Measurements from ENCODE around the gene OR51A7.
"Not testable (repeated sequence)": the region's sequence is repeated elsewhere in the genome, so short reads cannot be mapped to it uniquely, and the experiment has no call there.

OR51A7 gene

GRCh38 chr11:4903484-4903883 lies at the start of gene OR51A7:
Gene OR51A7 (plus strand): TSS chr11:4903783. CDS start chr11:4907370, 3,587 bp downstream.
- no peak for DNase-seq

- not testable (repeated sequence) for DNase-seq
Observed at GRCh38 chr11:4854286-4854685, 49.3 kb upstream of the OR51A7 start.

GRCh38 chr11:4862447-4863236 lies 40.9 kb upstream of the OR51A7 start:
- DNase-seq: no peak

- DNase-seq: no peak
Observed at GRCh38 chr11:4863876-4864275, 39.7 kb upstream of the OR51A7 start.

- DNase-seq: no peak
Observed at GRCh38 chr11:4865855-4866254, 37.7 kb upstream of the OR51A7 start.

- no peak for DNase-seq
Observed at GRCh38 chr11:4881188-4881587, 22.4 kb upstream of the OR51A7 start.

- no peak for DNase-seq
Observed at GRCh38 chr11:4881860-4882500, 21.6 kb upstream of the OR51A7 start, which contains the start of gene OR51T1. Gene OR51T1 (plus strand): TSS chr11:4881900. CDS start chr11:4881900, 0 bp downstream.

GRCh38 chr11:4882543-4882942 lies 21.0 kb upstream of the OR51A7 start:
- DNase-seq: no peak

GRCh38 chr11:4884361-4884760 lies 19.2 kb upstream of the OR51A7 start:
- no peak for DNase-seq

- no peak for DNase-seq
Observed at GRCh38 chr11:4886186-4886585, 17.4 kb upstream of the OR51A7 start.

- no peak for DNase-seq
Observed at GRCh38 chr11:4887591-4887990, 16.0 kb upstream of the OR51A7 start.

- DNase-seq: no peak
Observed at GRCh38 chr11:4890279-4890678, 13.3 kb upstream of the OR51A7 start.

GRCh38 chr11:4891996-4892640 lies 11.5 kb upstream of the OR51A7 start:
- no peak for DNase-seq

- DNase-seq: no peak
Observed at GRCh38 chr11:4916581-4916980, 13.0 kb downstream of the OR51A7 start.

GRCh38 chr11:4919250-4919649 lies 15.7 kb downstream of the OR51A7 start, which contains the start of gene OR51G2:
Gene OR51G2 (minus strand): TSS chr11:4919350. CDS start chr11:4915663, 3,687 bp downstream.
- no peak for DNase-seq

- DNase-seq: no peak
Observed at GRCh38 chr11:4921796-4922195, 18.2 kb downstream of the OR51A7 start.

GRCh38 chr11:4922304-4922703 lies 18.7 kb downstream of the OR51A7 start:
- no peak for DNase-seq

- no peak for DNase-seq
Observed at GRCh38 chr11:4924239-4924638, 20.7 kb downstream of the OR51A7 start, which contains the start of gene OR51G1. Gene OR51G1 (minus strand): TSS chr11:4924339. CDS start chr11:4924339, 0 bp downstream.

- DNase-seq: no peak
Observed at GRCh38 chr11:4926608-4927007, 23.0 kb downstream of the OR51A7 start.

- no peak for DNase-seq
Observed at GRCh38 chr11:4932751-4933150, 29.2 kb downstream of the OR51A7 start.

- DNase-seq: no peak
Observed at GRCh38 chr11:4936745-4937144, 33.2 kb downstream of the OR51A7 start.

GRCh38 chr11:4947505-4947904 lies 43.9 kb downstream of the OR51A7 start, which contains the start of gene OR51A4:
Gene OR51A4 (minus strand): TSS chr11:4947605. CDS start chr11:4947100, 505 bp downstream.
- DNase-seq: no peak

- not testable (repeated sequence) for DNase-seq
Observed at GRCh38 chr11:4955613-4956012, 52.0 kb downstream of the OR51A7 start, which contains the start of gene OR51A2. Gene OR51A2 (minus strand): TSS chr11:4955713. CDS start chr11:4955713, 0 bp downstream.
